SH-SY5Y (cell line): Measurements from ENCODE around the gene FEN1.

Experiments
- GATA2 ChIP-seq: IDR thresholded peaks from 2 replicates; pipeline ENCODE4 v1.6.1; 2011; ENCODE audit warnings: mild to moderate bottlenecking, low read depth, low read length
- GATA3 ChIP-seq: IDR thresholded peaks from 2 replicates; pipeline ENCODE4 v1.6.1; 2011; ENCODE audit warnings: low read depth, mild to moderate bottlenecking, low read length, moderate library complexity

- TF ChIP-seq GATA2 (no peak), GATA3 (no peak)
Measured at GRCh38 chr11:61837411-61838005, 44.8 kb downstream of the FEN1 start.
